SIG-M5 treated with dmso at 0.1 percent for 504 hours (cell line): ENCODE results near the gene TBX20.
"Not testable (repeated sequence)": the region's sequence is repeated elsewhere in the genome, so short reads cannot be mapped to it uniquely, and the experiment has no call there.

Experiments
- DNase-seq: peaks from one replicate; lab custom pipeline; 2025; ENCODE audit not compliant: unreplicated experiment; lab: John Stamatoyannopoulos, UW

Gene TBX20

GRCh38 chr7:35256256-35257175 is 2.6 kb upstream of the TBX20 start:
- DNase-seq = no peak

- DNase-seq = no peak
Observed at GRCh38 chr7:35255443-35256255, 1.7 kb upstream of the TBX20 start.

GRCh38 chr7:35254496-35255442 is 869 bp upstream of the TBX20 start:
- DNase-seq = no peak

GRCh38 chr7:35253460-35253709 is 515 bp downstream of the TBX20 start:
- no peak for DNase-seq

GRCh38 chr7:35252612-35253459 is 1.1 kb downstream of the TBX20 start:
- no peak for DNase-seq

- peak; percentile 39 for DNase-seq
Observed at GRCh38 chr7:35251606-35252310, 2.1 kb downstream of the TBX20 start.

GRCh38 chr7:35250941-35251340 is 3.0 kb downstream of the TBX20 start:
- no peak for DNase-seq

- DNase-seq = no peak
Observed at GRCh38 chr7:35250452-35250851, 3.4 kb downstream of the TBX20 start.

- no peak for DNase-seq
Observed at GRCh38 chr7:35249537-35249907, 4.4 kb downstream of the TBX20 start.

- no peak for DNase-seq
Observed at GRCh38 chr7:35248576-35249536, 5.0 kb downstream of the TBX20 start.

GRCh38 chr7:35246819-35247218 is 7.1 kb downstream of the TBX20 start:
- DNase-seq = no peak

GRCh38 chr7:35241884-35242283 is 12.0 kb downstream of the TBX20 start:
- DNase-seq = peak; percentile 10

- DNase-seq = no peak
Observed at GRCh38 chr7:35241436-35241835, 12.5 kb downstream of the TBX20 start.

- not testable (repeated sequence) for DNase-seq
Observed at GRCh38 chr7:35241008-35241407, 12.9 kb downstream of the TBX20 start.

GRCh38 chr7:35238456-35238855 is 15.4 kb downstream of the TBX20 start:
- DNase-seq = not testable (repeated sequence)

GRCh38 chr7:35232994-35233393 is 20.9 kb downstream of the TBX20 start:
- DNase-seq = no peak

GRCh38 chr7:35231221-35231620 is 22.7 kb downstream of the TBX20 start:
- not testable (repeated sequence) for DNase-seq

- DNase-seq = not testable (repeated sequence)
Observed at GRCh38 chr7:35229116-35229780, 24.7 kb downstream of the TBX20 start.
